Activated CD4-positive, CD25-positive, alpha-beta regulatory T cell treated with anti-CD3 and anti-CD28 coated beads, Interleukin-2, amount 50 U/mL, for 16 hours (primary cell): Measurements from ENCODE around the gene THPO.

ENCODE experiments used
- DNase-seq: peaks from one replicate; pipeline ENCODE4 v3.0.0-alpha.2; 2020; ENCODE audit warnings: low read depth, low spot score

THPO gene

DNA sequence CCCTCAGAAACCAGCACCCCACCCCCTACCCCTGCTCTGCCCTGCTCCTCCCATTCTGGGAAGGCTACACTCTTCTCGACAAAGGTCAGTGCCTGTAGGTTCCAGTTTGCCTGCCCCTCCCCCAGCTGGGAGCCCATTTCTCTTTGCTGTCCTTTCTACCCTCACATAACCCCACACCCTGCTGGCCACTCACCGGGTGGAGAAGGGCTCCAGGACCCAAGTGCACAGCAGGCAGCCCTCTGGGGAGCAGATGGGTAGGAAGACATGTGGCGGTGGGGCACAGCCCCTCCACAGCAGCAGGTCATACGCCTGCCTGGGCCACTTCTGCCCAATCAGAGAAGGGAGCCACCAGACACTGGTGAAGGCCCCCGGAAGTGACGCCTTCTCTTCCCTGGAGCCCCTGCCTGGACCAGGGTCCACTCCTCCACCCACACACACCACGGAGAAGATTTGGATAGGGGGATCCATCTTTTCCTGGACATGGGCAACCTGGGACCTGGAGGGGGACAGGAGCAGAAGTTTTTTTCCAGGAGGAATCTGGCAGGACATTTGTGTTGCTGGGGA lies at the start of gene THPO:
Gene THPO (minus strand): TSS at position 326 of the 564 bp plus-strand sequence. CDS start 1,948 bp downstream, outside the sequence.
- DNase-seq: no peak

DNA sequence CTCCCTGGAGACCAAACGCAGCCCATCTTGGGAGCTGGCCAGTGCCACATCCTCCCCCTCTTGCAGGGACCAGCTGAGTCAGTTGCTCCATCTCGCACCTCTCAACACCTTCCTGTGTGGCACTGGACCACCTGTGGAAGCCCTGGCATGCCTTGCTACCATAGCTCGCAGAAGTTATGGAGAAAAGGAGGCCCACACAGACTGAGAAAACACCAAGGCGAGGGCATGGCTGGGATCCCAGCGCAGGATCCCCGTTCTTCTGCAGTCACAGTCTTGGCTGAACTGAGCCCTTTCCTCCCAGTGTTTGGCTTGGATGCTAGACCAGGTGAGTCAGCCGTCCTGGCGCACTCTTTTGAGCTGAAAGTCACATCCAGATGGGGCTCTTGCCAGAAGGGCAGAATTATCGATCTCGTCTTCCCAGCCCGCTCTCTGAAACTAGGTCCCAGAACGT lies 48.7 kb upstream of the THPO start:
- no peak for DNase-seq

DNA sequence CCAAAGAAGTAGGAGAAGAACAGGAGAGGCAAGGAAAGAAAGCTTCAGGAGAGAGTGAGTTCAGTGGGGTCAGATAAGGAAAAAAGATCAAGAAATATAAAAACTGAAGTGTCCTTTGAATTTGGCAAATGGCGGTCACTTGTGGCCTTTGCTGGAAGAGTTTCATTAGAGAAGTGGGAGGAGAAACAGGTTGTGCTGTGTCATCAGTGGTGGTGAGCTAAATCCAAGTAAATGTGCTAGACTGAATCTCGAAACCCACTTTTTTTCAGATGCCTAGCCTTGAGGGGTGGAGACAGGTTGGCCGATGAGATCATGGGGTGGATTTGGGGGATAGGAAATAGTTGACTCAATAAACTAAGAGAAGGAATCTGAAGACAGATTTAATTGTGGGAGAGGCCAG lies 45.6 kb upstream of the THPO start:
- no peak for DNase-seq

DNA sequence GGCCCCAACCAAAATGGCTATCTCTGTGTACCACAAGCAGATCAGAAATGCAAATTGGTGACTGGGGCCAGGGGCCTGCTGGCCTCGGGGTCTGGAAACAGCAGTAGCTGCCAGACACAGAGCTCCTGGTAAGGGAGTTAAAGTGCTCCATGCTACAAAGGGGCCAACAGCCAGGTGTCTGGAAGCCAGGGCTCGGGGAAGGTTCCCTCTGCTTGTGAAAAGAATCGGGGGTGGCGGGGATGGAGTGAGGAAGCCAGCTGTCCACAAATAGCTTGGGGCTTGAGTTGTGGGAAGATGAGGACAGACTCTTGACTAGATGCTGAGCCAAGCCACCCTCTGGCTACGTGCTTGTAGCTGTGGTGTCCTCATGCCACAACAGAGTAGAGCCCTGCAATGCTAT lies 41.2 kb upstream of the THPO start:
- DNase-seq: no peak

DNA sequence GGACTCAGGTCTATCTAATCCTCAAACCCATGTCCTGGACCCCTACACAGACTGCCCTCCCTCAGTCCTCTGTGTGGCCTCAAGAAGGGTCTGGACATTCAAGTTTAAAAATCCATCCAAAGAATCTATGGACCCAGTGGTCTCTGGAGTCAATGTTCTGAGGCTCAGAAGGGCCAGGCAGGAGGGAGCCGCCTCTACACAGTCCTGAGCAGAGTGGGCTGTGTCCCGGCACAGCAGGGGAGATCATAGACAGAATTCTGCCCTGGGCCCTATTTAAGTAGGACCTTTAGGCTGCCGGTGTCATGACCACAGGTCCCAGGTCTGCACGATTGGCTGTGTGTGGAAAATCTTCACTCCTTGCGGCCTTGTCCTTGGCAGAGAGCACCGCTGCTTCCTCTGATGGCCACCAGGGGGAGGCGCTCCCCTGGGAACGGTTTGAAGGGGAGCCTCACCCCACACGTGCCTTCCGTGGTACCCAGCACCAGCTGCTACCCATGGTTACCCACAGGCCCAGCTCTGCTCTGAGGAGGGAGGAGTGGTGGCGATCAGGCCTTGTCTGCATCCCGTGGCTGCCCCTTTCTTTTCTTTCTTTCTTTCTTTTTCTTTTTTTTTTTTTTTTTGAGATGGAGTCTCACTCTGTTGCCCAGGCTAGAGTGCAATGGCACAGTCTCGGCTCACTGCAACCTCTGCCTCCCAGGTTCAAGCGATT lies 39.8 kb upstream of the THPO start:
- peak; percentile 41 for DNase-seq

DNA sequence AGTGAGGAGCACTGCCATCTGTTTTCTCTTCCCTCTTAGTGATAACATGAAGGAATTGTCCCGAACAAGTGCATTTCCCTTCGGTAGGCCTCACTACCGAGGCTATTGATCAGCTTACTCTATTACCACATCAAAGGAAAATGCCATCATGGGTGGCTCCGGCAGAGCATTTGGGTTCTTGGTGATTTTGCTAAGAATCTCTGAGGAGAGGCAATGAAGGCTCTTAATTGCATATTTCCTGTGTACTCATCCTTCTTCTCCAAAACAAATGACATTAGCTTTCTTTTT lies 37.1 kb upstream of the THPO start:
- DNase-seq: no peak

DNA sequence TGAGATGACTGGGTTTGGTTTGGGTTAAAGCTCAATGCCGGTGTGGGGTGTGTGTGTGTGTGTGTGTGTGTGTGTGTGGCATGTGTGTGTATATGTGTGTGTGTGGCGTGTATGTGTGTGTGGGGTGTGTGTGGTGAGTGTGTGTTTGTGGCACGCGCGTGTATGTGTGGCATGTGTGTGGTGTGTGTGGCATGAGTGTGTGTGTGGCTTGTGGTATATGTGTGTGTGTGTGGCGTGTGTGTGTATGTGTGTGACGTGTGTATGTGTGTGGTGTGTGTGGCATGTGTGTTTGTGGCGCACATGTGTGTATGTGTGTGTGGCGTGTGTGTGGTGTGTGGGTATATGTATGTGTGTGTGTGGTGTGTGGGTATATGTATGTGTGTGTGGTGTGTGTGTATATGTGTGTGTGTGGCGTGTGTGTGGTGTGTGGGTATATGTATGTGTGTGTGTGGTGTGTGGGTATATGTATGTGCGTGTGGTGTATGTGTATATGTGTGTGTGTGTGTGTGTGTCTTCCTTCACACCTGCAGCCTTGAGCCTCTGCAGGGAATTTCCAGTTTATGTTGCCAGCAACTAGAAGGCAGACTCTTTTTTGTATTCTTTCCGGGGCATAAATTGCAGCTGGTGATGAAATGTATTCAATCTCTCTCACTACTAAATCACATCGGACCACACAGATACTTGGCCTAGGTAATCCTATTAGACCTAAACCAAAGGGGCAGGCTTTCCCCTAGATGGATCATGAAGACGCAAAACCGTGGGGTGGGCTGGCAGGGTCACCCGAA lies 36.6 kb upstream of the THPO start:
- DNase-seq: no peak

DNA sequence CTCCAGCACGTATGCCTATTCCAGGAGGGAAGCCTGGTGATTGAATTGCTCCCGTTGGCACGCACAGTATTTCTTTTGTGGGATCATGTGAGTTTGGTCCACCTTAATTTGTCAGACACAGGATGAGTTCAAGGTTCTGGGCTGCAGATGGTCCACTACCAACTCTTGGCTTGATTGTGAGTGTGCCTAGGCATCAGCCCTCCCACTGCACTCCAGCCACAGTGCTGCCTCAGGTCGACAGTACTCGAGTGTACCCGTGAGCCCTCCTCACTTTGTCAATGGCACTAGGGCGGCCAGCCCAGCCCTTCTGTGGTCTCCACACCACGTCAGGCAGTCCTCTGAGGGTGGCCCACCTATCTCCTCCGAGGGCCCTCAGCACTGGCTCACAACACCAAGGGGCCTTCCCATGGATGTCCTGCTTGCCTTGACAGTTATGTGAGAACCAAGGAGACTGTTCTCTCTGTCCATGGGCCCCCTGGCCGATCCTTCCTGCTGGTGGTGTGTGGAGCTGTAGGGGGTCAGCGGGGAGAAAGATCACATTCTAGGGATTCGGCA lies 32.0 kb upstream of the THPO start:
- DNase-seq: no peak

DNA sequence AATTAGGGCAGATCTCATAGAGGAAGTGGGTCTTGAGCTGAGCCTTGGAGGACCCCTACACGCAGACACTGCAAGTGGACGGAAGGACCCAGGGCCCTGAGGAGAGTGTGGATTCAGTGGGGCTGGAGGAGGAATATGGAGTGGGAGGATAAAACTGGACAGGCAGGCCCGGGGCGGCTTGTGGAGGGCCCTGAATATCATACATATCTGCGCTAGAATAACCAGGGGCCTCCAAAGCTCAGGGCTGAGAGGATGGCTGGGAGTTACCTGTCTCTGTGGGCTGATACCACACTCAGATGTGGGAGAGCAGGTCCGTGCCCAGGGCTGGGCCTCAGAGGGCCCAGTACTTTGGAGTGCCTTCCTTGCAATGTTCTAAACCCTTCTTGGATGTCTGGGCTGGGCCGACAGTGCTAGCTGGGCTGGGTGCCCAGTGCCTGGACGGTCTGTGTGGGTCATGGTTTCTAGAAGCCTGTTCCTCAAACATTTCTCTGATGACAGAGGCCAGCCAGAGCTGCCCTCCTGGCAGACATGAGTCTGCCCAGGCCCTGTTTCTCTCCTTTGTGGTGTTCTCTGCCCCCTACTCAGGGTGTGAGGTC lies 31.4 kb upstream of the THPO start:
- no peak for DNase-seq

DNA sequence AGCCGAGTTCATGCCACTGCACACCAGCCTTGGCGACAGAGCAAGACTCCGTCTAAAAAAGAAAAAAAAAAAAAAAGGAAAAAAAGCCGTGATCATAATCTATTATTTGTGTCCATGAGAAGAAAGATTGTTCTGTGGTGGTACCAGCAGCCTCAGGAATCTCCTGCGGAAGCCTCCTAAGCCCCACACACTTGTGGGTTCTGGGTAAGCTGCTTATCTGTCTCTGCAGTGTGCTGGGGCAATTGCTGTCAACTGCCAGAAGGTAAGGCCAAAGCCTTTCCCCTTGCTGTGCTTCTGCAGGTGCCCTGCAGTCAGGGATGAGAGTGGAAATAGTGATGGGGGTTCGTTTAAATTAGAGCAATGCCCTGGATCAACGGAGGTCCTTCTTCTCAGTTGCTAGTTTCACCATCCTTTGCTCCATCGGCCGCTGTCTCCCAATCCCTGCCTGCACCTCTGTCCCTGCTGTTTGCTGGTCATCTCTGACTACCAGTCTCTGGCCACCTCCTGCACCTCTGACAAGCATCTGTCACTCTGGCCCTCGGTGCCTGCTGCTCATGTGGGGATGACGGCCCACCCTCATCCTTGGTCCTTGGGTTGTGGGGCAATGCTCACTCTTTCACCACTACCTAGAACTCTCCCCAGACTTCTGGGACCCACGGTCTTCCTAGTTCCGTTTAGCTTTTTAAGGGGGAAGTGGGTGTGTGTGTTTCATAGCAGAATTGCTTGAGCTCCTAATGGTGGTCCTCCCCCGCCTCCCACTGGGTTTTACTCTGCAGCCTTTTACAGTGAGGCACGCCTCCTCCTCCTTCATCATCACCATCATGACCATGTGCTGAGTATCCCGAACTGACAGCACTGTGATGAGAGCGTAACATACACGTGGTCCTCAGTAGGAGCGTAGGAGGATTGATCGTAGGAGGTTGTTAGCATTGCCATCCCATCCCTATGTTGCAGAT lies 27.3 kb upstream of the THPO start:
- no peak for DNase-seq

DNA sequence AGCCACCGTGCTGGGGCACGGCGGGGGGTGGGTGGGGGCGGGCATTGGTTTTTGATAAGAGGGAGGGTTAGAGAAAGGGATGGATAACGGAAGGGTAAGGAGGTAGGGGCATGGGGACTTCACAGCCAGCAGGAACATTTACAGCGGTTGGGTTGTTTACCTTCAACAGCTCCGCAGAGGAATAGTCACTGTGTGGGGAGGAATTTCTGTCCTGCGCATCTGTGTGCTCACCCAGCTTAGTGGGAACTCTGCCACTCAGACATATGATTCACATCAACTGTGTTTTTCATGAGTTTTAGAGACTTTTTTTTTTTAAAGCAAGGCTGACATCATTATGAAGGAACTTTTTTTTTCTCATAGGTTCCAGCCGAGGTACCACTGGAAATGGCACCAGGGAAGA lies 21.4 kb upstream of the THPO start:
- no peak for DNase-seq

DNA sequence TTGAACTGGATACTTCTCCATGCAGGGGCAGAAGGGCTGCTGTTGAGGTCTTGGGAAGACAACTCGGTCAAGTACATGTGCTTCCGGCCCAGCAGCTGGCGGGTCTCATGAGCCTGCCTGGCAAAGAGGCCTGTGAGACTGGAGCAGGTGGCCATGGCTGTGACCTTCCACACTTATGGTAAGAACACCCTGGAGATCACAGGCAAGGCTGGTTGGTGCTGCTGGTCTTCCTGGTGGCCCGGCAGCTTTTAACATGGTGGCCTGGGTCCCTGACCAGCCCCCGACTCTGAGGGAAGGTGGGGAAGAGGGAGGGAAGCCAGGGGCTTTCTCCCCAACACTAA lies 17.3 kb upstream of the THPO start:
- no peak for DNase-seq

DNA sequence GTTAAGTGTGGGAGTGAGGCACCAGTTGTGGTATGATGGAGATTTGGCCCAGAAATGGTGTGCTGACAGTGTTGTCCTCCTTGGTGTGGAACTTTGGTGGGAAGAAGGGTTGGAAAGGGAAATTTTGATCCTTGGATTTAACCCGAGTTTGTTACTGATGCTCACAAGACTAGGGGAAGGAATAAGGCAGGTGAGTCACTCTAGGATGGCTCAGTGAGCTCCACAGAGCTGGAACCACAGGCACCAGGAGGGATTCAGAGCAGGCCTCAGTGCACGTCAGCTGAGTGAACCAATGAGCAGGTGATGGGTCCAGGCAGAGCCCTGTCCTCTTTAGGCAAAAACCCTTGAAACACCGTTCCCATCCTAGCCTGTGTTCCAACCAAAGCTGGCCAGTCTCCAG lies 13.3 kb upstream of the THPO start:
- DNase-seq: no peak

DNA sequence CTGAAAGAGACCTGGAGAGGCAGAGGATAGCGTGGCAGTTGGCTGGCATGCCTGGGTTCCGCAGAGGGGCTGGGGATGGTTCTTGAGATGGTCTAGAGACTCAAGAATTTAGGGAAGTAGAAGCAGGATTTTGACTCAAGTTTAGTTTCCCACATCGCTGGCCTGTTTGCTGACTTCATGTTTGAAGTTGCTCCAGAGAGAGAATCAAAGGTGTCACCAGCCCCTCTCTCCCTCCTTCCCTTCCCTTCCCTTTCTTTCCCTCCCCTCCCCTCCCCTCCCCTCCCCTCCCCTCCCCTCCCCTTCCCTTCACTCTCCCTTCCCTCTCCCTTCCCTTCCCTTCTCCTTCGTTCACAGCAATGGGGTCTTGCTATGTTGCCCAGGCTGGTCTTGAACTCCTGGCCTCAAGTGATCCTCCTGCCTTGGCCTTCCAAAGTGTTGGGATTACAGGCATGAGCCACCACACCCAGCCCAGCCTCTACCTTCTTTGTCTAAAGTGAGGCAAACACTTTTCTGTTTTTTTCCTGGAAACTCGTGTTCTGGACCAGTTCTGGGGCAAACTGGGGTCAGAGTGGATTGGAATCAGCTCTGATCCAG lies 12.0 kb upstream of the THPO start:
- DNase-seq: no peak

DNA sequence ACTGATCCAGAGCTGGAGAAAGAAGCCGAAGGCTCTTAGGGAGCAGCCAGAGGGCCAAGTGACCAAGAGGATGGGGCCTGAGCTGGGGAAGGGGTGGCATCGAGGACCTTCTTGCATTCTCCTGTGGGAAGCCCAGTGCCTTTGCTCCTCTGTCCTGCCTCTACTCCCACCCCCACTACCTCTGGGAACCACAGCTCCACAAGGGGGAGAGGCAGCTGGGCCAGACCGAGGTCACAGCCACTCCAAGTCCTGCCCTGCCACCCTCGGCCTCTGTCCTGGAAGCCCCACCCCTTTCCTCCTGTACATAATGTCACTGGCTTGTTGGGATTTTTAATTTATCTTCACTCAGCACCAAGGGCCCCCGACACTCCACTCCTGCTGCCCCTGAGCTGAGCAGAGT lies 11.4 kb upstream of the THPO start:
- DNase-seq: no peak

DNA sequence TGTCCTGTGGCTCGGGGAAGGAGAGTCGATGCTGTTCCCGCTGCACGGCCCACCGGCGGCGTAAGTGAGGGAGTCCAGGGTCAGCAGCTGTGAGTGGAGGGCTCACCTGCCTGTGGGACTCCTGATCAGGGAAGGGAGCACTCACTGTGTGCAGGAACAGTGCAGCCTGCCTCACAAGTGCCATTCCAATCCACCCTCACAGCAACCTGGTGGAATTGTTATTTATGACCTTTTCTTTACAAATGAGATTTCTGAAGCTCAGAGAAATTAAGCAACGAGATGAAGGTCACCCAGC lies 10.9 kb upstream of the THPO start:
- DNase-seq: no peak

DNA sequence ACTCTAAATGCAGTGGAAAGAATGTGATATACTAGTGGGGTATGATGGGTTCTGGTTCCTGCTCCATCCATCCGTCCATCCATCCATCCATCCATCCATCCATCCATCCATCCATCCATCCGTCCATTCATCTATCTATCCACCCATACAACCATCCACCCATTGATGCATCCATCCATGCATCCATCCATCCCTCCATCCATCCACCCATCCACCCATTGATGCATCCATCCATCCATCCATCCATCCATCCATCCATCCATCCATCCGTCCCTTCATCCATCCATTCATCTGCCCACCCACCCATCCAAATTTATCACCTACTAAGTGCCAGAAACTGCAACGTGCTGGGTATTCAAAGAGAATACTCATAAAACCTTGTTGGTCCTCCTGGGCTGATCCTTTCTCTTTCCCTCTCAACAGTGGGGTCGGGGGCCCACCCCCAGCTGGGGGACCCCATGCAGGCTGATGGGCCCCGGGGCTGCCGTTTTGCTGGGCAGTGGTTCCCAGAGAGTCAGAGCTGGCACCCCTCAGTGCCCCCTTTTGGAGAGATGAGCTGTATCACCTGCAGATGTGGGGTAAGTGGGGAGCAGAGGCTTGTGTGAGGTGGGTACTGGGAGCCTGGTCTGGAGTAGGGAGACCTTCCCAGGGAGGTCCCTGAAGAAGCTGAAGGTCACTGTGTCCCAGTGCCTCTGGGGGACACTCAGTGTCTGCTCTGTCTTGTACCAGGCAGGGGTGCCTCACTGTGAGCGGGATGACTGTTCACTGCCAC lies 10.3 kb upstream of the THPO start:
- no peak for DNase-seq

DNA sequence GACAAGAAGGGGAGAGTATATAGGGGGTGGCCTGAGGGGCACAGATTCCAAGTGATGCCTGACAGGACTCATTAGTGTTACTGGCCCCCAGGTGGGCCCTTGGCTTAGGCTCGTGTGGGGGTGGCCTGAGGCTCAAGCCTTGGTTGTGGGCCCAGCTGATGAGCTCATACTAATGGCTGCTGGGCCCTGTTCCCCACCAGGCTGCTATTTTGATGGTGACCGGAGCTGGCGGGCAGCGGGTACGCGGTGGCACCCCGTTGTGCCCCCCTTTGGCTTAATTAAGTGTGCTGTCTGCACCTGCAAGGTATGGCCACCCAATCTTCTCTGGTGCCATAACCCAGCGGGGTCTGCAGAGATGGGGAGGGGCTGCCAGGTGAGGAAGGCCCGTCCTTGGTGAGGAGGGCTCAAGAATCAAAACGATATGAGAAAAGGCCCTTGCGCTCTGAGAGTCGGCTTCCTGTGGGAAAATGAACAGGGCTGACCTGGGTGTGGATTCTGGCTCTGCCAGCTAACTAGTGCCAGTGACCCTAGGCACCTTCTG lies 9.2 kb upstream of the THPO start:
- no peak for DNase-seq

DNA sequence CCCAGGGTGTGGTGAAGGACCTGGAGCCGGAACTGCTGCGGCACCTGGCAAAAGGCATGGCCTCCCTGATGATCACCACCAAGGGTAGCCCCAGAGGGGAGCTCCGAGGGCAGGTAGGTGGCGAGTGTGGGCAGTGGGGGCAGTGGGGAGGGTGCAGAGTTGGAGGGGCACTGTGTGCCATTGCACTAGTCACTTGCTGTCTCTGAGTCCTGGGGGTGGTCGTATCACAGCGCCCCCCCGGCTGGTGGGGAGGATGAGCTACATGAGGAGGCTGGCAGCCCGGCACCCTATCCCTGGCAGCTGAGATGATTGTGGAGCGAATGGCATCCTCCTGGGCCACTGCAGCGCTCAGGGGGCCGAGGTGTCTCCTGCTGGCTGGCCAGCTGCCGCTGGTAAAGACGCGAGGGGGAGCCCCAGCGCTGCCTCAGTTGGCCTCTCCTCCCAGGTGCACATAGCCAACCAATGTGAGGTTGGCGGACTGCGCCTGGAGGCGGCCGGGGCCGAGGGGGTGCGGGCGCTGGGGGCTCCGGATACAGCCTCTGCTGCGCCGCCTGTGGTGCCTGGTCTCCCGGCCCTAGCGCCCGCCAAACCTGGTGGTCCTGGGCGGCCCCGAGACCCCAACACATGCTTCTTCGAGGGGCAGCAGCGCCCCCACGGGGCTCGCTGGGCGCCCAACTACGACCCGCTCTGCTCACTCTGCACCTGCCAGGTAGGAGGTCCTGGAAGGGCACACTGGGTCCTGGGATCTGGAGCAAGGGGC lies 8.2 kb upstream of the THPO start:
- no peak for DNase-seq
